H1 (cell line): Measurements from ENCODE around the gene PRRG4. TPM values are rescaled to one million over a fixed set of nuclear protein-coding genes. Genes with fewer than 3 reads are reported as not detected.

Experiments
- CHD7 ChIP-seq: fragments of 300-600 bp; sonication (generic); IDR thresholded peaks from 2 replicates; pipeline ENCODE4 v1.7.1; 2012; ENCODE audit warnings: low read length, moderate library complexity, mild to moderate bottlenecking, inconsistent platforms; ENCODE audit not compliant: insufficient replicate concordance
- polyA plus RNA-seq, 7 experiments: library from polyadenylated mRNA; depleted of rRNA in 3 of 7; stranded (reverse) in 5 of 7; unstranded in 2 of 7; fragments of >200 nt in 5 of 7; fragments of 200-250 nt in 2 of 7; gene quantifications; 1 replicate in 5 of 7; 2 replicates in 1 of 7; 4 replicates in 1 of 7; pipeline versions ENCODE4 v1.2.1 to v1.2.3, GENCODE V29; 2011 to 2013; ENCODE audit warnings: missing spikeins in 2 of 7, mixed read lengths in 2 of 7
- total RNA-seq: library from RNA; stranded (reverse); fragmentation: NEBNext Ultra II Directional; extraction: Animal tissue kit (Norgen Biotek cat#: 25700); gene quantifications from 2 replicates; pipeline ENCODE4 v1.2.1, GENCODE V29; 2021

PRRG4 gene
- total and polyA plus RNA-seq, 2 of the 8 experiments (the other 6 are each of a cell fraction or from before 2014, with no cell fraction given), result 0.65 to 1.7 TPM

- TF ChIP-seq CHD7, result peak; percentile 92
Observed at GRCh38 chr11:32890843-32891656, 61.3 kb downstream of the PRRG4 start (continued).
